ENCODE measurements around the gene FEN1. TPM values are rescaled to one million over a fixed set of nuclear protein-coding genes. Genes with fewer than 3 reads are reported as not detected.

The FEN1 gene
- polyA plus RNA-seq, 1 donor = 11.7 TPM

GRCh38 chr11:61756452-61757212 is 36.1 kb upstream of the FEN1 start:
- DNase-seq (ENCODE audit: low read depth) = no peak

- DNase-seq (ENCODE audit: low read depth) = no peak
These were observed 35.4 kb upstream of the FEN1 start for GRCh38 chr11:61757213-61757862.

GRCh38 chr11:61760946-61761345 is 31.8 kb upstream of the FEN1 start:
- no peak for DNase-seq (ENCODE audit: low read depth)

- DNase-seq (ENCODE audit: low read depth) = no peak
These were observed 31.1 kb upstream of the FEN1 start for GRCh38 chr11:61761440-61762222.

GRCh38 chr11:61762223-61762615 is 30.5 kb upstream of the FEN1 start:
- no peak for DNase-seq (ENCODE audit: low read depth)

- no peak for DNase-seq (ENCODE audit: low read depth)
These were observed 29.9 kb upstream of the FEN1 start for GRCh38 chr11:61762798-61763197.

GRCh38 chr11:61763930-61764605 is 28.6 kb upstream of the FEN1 start:
- DNase-seq (ENCODE audit: low read depth) = no peak

- DNase-seq (ENCODE audit: low read depth) = no peak
These were observed 28.0 kb upstream of the FEN1 start for GRCh38 chr11:61764606-61765260.

GRCh38 chr11:61765550-61766253 is 27.0 kb upstream of the FEN1 start:
- no peak for DNase-seq (ENCODE audit: low read depth)

- DNase-seq (ENCODE audit: low read depth) = no peak
These were observed 26.3 kb upstream of the FEN1 start for GRCh38 chr11:61766353-61766841.

GRCh38 chr11:61768376-61769076 is 24.2 kb upstream of the FEN1 start:
- DNase-seq (ENCODE audit: low read depth) = no peak

GRCh38 chr11:61769169-61769920 is 23.4 kb upstream of the FEN1 start:
- no peak for DNase-seq (ENCODE audit: low read depth)

- DNase-seq (ENCODE audit: low read depth) = no peak
These were observed 22.6 kb upstream of the FEN1 start for GRCh38 chr11:61769946-61770683.

GRCh38 chr11:61771195-61771894 is 21.4 kb upstream of the FEN1 start:
- DNase-seq (ENCODE audit: low read depth) = no peak

- no peak for DNase-seq (ENCODE audit: low read depth)
These were observed 20.7 kb upstream of the FEN1 start for GRCh38 chr11:61771985-61772455.

GRCh38 chr11:61773356-61773755 is 19.4 kb upstream of the FEN1 start:
- no peak for DNase-seq (ENCODE audit: low read depth)

- no peak for DNase-seq (ENCODE audit: low read depth)
These were observed 18.9 kb upstream of the FEN1 start for GRCh38 chr11:61773809-61774208.

GRCh38 chr11:61774411-61774810 is 18.3 kb upstream of the FEN1 start:
- DNase-seq (ENCODE audit: low read depth) = no peak
